ENCODE data around the gene EXOG.

Gene EXOG, protein sequence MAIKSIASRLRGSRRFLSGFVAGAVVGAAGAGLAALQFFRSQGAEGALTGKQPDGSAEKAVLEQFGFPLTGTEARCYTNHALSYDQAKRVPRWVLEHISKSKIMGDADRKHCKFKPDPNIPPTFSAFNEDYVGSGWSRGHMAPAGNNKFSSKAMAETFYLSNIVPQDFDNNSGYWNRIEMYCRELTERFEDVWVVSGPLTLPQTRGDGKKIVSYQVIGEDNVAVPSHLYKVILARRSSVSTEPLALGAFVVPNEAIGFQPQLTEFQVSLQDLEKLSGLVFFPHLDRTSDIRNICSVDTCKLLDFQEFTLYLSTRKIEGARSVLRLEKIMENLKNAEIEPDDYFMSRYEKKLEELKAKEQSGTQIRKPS

DNA sequence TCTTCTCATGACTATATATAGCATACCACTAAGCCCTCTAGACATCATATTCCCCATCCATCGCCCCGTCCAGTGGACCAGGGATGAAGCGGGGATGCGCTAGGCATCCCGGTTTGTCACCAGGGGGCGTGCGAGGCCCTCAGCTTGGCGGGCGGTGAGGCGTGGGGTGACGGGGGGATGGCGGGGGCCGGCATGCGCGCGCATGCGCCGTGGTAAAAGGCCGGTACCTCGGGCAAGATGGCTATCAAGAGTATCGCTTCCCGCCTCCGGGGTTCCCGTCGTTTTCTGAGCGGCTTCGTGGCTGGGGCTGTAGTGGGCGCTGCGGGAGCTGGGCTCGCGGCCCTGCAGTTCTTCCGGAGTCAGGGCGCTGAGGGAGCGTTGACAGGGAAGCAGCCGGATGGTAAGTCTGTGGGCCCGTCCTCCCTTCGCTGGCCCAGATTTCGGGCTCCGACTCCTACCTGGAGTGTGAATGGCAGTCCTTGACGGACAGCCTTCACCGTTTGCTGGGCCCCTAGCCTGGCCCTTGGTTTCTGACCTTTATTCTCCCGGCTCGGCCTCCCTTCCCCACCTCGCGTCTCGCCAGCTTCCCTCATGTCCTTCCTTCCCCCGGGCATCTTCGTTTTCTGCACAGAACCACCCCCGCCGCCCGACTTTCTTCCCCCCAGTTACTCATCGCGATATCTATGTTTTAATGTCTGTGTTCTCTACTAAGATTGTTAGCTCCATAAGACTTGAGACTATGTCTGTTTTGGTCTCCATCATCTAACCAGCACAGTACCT lies at the start of gene EXOG:
Gene EXOG (plus strand): TSS at position 210 of the 780 bp plus-strand sequence. CDS start 28 bp downstream, at position 238.
- peak; percentile 96 for DNase-seq

DNA sequence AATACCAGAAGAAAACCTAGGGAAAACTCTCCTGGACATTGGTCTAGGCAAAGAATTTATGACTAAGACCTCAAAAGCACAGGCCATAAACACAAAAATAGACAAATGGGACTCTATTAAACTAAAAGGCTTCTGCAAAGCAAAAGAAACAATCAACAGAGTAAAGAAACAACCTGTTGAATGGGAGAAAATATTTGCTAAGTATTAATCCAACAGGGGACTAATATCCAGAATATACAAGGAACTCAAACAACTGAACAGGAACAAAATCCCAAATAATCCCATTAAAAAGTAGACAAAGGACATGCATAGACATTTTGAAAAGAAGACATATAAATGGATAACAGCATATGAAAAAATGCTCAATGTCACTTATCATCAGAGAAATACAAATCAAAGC lies 49.3 kb upstream of the EXOG start:
- no peak for DNase-seq

DNA sequence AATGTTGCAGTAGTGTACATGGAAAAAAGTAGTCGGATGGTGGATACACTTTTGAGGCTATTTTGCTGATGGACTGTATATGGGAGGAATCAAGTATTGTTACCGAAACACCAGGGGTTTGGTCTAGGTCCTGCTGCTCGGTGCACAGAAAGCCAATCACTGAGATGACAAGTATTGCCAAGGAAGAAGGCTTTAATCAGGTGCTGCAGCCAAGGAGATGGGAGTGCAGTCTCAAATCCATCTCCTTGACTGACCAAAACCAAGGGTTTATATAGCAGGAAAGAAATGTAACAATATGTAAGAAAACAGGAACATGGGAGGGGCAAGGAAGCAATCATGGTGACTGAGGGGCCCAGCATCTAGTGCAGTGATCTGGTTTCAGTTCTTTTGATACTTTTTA lies 45.3 kb upstream of the EXOG start:
- DNase-seq: no peak

DNA sequence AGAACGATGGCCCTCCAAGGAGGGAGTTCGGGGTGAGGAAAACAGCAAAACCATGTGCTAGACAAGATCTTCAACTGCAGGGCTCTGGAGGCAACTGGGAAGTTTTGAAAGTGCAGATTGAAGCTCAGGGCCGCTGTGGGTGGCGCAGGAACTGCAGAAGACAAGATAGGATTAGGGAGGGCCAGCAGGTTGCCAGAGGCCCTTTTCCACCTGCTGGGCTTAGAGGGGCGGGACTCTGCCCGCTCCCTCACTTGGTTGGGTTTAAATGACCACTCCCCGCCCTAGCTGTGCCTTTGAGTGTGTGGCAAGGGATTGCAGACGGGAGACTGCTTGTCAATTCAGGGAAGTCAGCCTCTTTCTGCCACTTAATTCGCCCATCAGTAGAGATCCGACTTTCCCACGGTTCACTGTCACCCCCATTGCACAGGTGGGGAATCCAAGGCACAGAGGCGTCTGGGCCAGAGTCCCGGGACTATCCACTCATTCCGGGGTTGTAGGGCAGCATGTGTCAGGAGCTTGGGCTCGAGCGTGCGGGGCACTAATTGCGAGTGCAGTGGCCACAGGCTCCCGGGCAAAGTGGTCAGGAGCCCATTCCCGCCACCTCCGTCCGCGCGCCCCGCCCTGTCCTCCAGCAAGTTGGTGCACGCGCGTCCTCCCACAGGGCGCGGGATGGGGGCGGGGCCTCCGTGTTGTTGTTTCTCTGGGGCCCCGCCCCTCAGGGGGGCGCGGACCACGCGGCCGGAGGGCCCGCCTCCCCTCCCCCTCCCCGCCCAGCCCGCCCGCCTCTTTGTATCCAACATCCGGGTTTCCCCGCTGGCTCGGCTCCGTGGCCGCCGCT lies 42.8 kb upstream of the EXOG start, which contains the start of gene ACVR2B:
Gene ACVR2B (plus strand): TSS at position 816 of the 838 bp plus-strand sequence. CDS start 433 bp downstream, outside the sequence.
- DNase-seq: peak; percentile 75

DNA sequence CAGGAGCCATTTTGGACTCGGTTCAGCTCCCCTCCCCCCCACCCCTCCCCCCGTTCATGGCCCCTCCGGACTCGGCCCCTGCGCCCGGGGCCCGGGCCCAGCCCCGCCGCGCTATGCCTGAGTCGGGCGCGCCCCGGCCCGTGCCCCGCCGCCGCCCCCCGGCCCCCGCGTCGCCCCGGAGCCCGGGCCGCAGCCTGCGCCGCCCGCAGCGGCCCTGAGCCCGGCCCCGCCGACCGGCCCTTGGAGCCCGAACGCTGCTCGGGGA lies 42.3 kb upstream of the EXOG start:
- DNase-seq: no peak

DNA sequence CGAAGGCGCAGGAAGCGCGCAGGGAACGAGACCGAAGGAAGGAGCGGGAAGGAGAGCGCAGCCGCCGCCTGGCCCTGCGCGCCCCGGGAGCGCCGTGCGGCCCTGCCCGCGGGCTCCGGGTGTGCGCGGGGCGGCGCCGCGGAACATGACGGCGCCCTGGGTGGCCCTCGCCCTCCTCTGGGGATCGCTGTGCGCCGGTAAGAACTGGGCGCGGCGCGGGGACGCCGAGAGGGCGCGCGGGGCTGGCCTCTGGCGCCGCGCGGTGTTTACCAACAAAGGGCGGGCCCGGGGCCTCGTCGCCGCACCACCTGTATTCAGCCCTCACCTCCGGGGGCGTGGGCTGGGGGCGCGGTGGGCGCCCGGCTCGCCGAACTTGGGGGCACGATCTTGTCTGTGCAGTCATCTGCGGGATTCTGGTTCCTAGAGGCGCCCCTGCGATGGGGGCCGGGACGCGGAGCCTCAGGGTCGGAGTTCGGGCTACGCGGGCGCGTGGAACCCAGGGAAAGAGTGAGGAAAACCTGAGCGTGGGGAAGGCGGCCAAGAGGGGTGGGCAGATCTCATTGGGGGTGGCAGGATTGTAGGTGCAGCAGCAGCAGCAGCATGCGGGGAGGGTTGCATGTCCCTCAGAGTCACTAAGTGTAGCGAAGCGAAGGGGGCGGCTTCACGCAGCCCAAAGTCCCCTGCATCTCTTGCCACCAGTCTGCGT lies 41.8 kb upstream of the EXOG start:
- DNase-seq: peak; percentile 29

DNA sequence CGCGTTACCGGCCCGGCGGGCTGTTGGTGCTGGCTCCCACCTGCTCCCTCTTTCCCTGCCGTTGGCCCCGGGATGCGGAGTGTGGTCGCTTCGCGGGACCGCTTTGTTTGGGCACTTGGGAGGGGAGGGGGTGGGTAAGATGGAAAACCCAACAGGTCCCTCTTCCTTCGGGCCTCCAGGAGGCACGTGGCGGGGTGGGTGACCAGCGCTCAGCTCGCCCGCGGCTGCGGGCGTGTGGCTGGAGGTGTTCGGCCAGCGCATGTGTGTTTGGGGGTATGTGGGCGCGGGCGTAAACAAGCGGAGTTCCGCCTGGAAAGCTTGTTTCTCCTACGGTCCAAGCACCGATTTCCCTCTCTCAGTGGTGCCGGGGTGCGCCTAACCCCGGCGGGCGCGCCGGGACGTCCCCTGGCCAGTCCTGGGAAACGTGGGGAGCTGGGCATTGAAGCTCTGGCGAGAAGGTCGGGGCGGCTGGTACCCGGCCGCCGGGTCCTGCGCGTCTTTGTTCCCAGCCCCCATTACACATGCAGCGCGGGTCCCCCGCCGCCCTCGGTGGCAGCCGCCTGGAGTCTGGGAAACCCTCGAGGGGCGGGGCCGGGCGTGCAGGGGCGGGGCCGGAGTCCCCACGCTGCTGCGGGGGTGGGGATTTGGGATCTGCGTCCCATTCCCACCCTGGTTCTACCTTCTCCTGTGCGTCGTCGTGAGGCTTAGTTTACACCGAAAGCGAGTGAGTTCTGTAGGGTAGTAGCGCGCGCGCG lies 41.1 kb upstream of the EXOG start:
- DNase-seq: peak; percentile 34

DNA sequence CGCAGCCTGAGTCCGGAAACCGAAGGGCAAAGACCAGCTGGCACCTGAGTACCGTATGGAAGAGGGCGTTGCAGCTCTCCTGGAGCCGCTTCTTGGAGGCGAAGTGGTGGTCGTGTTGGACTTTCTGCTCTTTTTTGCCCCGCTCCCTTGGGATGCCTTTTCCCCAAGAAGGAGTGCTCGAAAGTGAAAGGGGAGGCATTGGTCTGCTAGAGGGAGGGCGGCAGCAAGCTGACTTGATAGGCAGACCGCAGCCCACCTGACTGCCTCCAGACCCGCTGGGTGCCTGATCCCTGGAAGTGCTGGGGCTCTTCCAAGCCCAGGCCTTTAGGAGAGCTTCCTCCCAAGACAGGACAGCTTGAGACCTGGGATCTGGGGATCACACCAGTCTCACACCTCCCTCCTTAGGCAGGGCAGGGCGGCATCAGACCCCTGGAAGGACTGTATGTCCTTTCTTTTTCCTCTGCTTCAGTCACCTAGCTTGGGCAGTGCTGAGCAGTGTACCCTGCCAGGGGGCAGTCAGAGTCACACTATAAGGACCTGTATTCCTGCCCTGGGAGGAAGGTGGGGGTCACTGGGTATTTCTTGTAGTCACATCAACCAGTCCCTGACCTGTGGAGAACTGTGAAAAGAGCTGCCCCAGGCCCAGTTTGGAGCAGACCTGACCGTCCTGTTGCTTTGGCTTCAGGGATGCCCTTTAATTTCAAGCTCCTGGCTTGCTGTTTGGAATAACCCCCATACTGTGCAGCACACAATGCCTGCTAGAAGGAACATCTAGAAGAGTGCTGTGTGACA lies 40.3 kb upstream of the EXOG start:
- no peak for DNase-seq

DNA sequence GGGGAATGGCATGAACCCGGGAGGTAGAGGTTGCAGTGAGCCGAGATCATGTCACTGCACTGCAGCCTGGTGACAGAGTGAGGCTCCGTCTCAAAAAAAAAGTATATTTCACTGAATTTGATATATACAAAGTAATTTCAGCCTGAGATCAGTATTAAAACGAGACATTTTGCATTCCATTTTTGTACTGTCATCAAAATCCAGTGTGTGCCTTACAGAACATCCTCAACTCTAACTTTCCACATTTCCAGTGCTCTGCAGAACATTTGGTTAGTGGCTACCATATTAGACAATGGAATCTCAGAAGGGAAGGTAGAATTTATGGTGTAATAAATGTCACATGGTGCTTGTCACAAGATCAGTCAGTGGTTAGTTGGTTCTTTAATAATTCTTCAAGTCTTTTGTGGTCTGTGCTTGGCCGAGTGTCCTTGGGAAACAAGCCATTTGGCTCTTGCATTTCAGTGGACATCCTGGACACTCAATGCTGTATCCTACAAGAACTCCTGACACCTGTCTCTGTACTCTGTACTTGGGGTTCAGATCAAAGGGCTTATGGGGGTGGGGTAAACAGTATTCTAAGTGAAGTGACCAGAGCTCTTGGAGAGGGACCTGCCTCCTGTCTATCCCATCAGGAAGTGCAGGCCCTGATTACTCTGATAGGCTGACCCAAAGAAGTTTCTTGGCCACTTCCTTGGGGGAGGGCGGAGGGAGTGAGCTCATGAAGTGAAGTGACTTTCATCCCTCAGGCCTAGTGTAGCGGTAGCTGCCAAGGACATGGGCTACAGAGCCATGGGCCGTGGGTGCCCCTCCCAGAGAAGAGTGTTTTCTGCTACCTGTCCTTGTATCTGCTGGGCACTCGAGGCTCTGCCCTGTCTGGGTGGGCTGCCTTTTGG lies 38.8 kb upstream of the EXOG start:
- DNase-seq: no peak

DNA sequence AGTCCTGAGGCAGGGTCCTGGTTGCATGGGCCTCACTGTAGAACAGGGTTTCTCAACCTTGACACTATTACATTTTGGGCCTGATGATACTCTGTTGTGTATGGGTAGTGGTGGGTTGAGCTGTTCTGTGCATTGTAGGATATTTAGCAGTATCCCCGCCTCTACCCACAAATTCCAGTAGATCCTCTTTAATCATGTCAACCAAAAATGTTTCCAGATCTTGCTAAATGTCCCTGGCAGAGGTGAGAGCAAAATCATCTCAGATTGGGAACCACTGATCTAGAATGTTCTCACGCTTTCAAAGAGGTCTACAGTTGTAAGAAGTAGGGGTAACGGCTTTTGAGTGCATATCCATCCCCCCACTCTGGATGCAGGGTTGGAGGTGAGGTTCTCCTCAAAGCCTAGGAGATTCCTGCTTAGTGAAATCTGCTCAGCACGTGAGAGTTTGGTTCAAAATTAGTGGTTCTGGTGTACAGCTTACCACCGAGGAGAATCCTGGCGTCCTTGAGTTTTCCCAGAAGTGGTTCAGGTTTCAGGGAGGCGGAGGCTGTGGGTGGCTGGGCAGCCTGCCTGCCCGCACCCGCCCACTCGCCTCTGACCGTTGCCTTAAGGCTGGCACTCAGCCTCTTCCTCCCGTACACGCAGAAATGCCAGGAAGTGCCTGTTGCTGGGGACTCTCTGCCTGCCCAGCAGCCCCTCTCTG lies 37.2 kb upstream of the EXOG start:
- no peak for DNase-seq

DNA sequence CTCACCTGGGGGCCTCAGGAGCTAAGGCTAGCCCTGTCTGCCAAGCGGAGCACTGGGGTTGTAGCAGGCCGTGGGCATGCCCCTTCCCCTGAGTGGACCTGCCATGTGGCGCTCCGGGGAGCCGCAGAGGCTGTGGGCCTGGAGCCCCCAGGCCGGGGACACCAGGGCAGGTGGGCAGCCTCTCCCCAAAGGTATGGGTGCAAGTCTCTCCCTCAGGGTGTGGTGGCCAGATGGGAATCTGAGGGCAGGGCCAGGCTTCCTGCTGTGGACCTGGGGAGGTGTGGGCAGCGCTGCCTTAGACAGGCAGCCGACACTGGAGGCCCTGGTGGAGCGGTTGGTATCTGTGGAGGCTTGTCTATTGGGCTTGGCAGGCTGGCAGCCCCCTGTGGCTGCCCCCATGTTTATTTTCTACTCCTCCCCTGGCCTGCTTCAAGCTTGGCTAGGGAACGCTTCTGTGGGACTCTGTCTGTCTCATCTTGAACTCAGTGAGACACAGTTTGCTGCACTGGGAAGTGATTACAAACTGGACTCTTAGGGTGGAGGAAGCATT lies 36.6 kb upstream of the EXOG start:
- no peak for DNase-seq

DNA sequence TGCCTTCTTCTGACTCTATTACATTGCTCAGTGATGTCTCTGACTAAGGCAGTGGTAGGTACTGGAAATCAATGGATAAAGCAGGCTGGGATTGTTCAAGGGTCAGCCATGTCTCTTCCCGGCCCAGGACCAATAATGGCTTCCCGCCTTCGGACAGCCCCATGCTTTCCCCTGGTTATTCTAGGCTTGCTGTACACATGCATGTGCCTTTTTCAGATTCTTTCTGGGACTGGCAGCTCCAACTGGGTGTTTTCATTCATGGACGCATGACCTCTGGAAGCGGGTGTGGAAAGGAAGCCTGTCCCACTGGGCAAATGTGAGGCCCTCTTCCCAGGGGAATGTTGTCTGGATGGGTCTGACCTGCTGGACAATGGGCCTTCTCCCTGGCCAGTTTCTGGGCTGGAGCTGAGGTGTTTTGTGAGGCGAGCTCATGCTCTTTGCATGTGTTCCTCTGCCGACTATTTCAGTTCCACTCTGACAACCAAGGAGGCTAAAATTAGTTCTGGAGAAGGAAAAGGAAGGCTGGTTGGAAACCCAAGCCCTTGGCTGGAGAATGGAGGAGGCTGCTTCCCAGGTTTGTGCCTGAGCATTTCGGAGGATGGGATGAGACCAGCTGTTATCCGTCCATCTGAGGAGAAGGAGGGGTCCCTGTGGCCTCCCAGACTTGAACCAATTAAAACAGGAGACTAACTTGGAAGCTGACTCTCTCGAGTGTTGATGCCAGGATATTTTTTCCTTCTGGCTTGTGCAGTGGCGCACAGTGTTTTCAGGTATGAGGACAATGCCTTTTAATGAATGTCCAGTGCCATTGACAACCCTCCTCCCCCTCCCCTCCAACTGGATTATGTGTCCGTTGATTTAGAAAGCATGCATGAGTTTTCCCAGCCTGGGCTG lies 35.5 kb upstream of the EXOG start:
- no peak for DNase-seq

DNA sequence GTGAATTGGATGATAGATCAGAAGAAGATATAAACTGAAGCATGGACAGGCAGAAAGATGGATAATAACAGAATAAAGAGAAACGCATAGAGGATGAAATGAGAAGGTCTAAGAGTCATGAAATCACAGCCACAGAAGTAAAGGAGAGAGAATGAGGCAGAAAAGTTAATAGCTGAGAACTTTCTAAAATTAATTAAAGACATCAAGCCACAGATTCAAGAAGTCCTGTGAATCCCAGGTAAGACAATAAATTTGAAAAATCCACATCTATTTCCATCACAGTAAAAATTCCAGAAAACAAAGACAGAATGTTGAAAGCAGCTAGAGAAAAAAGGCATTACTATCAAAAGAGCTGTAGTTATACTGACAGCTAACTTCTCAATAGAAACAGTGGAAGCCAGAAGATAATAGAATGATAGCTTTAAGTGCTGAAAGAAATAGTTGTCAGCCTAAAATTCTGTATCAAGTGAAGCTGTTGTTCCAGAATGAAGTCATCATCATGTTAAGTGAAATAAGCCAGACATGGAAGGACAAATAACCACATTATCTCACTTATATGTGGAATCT lies 30.5 kb upstream of the EXOG start:
- DNase-seq: no peak

DNA sequence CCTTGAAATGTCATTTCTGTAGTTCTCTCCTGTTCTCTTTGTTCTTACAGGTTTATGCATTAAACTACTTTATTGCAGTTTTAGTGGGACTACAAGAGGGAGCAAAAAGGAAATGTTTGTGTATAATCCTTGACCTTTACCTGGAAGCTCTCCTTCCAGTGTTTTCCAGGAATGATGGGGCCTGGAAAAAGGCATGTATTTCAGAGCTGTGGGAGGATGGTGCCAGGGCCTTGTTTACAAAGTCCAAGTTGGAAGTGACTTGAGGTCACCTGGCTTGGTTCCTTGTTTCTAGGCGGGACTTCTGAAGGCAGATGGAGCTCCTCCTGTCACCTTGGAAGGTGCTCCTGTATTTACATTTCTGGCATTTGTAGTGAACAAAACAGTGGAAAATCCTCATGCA lies 27.4 kb upstream of the EXOG start:
- no peak for DNase-seq

DNA sequence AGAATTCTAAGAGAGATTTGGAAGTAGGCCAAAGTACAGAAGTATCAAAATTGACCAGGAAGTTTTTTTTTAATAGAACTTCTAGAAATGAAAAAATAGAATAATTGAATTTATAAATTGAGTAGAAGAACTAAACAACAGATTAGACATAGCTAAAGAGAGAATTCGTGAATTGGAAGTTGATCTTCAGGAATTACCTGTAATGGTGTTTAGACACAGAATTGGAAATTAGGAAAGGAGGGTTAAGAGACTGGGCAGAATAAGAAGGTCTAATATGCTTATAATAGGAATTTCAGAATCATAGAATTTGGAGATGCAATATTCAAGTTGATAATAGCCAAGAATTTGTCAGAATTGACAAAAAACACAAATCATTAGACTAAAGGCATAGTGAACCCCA lies 26.3 kb upstream of the EXOG start:
- DNase-seq: no peak

DNA sequence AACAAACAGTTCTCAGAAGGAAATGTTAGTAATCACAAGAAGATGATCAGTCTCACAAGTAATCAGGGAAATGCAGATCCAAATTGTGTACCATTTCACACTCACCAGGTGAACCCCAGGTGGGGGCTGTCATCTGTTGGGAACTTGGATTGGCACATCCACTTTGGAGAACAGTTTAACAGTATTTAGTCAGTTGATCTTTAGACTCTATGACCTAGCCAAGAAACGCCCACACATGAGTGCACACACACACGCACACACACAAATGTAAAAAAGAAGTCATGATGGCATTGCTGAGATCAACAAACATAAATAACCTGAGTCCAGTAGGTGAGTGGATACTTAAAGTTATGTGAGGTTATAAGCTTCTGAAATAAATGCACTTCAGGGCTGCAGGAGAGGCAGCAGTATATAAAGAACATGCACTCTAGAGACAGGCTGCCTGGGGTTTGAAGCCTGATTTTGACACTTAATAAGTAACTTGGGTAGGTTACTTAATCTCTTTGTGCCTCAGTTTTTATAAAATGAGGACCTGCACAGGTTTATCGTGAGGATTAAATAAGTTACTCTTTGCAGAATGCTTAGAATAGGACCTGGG lies 24.8 kb upstream of the EXOG start:
- no peak for DNase-seq

DNA sequence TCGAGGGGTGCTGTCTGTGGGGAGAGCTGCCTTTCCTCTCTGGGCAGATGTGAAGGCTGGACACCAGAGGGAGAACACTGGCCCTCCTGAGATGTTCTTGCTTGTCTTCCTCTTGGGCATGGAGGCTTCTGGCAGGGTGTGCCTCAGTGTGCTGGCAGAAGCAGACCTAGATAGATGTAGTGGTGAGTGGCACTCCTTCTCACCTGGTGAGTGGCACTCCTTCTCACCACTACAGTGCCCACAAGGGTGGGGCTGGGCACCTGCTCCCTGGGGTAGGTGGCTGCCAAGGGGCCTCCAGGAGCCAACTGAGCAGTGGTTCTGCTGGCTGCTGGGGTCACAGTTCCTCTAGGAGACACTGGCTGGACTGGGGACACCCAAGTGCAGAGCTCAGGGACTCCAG lies 23.8 kb upstream of the EXOG start:
- no peak for DNase-seq

All from activated CD8-positive, alpha-beta memory T cell treated with anti-CD3 and anti-CD28 coated beads, Interleukin-2, amount 50 U/mL, for 4 hours (primary cell).